Fibroblast of peridontal ligament (primary cell): ENCODE measurements around the gene RAC2.

Experiments used
- DNase-seq: peaks from one replicate; pipeline ENCODE4 v3.0.0-alpha.2; 2010; ENCODE audit errors: extremely low read depth

Gene RAC2

DNA sequence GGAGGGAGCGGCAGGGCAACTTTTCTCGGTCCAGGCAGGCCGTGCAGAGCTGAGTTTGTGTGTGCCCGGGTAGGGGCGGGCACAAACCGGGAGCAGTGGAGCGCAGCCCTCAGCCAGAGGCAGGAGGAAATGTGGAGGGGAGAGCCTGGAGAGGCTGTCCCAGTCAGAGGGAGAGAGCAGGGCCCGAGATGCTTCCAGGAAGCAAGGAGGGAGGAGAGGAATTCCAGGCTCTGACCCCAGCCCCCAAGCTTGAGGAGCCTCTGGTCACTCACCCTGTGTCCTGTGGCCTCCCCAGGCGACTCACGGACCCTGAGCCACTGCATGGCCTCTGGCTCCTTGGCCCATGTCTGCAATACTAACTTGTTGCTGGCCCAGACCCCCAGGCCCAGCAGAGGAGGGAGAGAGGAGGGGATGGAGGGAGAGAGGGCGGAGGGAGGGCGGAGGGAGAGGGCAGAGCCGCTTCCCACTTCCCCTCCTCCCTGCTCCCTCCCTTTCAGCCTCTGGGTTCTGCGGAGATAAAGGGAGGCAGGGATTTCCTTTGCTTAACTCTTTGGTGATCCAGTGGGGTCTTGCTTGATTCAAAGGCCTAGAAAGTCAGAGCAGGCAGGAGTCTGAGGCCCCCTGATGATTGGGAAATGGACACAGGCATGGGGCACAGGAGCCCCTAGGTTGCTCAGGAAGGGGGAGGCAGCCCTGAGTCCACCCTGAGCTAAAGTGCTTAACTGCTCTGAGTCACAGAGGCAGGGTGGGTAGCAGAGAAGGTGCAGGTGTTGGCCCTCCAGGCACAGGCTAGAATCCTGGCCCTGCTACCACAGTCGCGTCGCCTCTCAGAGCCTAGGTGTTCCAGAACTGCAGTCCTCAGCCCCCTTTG, 55.9 kb downstream of the RAC2 start, which contains the start of gene C1QTNF6:
Gene C1QTNF6, minus strand, starts transcription at position 357 of the 871 bp plus-strand sequence. Its CDS starts 34 bp downstream, at position 323.
- DNase-seq = peak; percentile 43

DNA sequence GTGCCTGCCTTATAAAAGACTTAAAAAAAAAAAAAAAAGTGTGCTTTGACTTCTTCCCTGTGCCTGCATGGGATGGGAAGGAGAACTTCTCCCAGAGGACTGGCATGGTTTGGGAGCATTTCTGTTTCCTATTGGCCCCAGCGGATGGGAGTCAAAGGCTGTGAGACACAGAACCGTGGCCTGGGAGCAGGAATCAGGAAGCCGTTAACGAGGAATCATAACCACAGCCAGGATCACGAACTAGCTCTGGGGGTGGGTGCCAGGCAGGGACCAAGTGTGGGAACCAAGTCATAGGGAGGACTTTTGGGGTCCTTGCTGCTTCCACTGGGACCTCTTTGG, 56.5 kb downstream of the RAC2 start:
- DNase-seq = peak; percentile 36

DNA sequence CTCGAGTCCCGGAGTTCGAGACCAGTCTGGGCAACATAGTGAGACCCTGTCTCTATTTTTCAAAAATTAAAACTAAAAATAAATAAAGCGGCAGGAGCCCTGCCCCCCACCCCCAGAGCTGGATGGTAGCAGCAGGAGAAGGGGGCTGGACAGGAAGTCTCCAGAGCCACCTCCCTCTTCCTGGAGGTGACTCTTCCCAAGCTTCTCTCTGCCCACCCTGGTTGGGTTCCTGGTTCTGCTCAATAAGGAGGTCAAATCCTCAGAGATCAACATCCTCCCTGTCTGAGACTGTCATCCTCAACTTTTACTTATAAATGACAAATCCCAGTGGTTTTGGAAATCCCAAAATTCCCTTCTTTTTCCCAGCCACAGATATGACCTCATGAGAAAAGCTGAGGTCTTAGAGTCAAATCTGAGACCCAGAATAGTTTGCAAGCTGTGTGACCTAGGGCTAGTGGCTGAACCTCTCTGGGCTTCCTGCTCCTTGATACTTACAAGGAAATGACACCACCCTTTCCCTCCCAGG, 57.0 kb downstream of the RAC2 start:
- no peak for DNase-seq

DNA sequence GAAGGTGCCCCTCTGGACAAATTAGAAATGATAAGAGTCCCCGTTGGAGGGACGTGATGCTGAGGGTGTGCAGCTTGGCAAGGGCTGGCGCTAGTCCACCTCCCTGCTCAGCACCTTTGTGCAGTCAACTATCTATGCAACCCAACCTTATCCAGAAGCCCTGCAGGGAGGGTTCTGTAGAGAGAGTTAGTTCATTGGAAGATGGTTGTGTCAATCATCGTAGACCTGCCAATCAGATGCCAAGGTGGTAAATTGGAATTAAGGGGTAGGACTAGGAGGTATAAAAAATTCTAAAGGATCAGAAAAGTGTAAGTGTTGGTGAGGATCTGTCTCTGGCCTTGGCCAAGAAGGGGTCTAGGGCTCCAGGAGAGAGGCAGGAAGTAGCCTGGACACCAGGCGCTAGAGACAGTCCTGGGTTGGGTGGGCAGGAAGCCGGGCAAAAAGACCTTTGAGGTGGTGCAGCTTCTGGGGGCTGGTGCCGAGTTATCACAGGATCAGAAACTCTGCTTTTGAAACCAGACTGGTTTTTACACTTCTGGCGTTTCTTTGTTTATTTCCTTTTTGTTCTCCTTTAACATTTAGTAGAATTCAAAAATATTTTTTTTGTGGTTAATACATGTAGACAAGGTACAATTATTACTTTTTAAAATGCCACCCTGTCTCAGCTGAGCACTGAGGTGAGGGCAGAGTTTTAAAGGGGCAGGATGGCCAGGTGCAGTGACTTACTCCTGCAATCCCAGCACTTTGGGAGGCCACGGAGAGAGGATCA, 57.7 kb downstream of the RAC2 start:
- peak; percentile 91 for DNase-seq

DNA sequence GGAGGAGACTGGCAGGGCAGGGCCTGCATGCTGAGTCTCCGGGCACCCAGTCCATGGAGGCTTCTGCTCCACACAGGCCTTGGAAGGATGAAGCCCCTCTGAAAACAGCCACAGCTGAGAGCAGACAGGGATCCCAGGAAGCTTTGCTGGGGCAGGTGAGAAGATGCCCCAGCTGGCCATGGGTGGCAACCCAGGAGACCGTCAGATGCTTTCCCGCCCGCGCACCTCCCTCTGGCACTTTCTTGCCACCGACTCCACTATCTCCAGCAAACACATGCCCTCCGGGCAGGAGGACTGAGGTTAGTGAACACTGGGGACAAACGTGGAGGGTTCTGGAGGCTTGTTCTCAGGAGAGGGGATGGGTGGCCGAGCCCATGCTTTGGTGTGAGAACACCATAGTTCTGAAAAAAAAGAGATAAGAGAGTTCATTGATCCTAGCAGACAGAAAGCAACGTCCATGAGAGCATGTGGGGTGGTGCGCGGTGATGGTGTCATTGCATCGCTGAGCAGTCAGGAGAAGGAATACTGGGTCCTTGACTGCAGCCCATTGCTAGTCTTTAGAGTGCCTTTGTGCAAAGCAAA, 58.3 kb downstream of the RAC2 start:
- no peak for DNase-seq

DNA sequence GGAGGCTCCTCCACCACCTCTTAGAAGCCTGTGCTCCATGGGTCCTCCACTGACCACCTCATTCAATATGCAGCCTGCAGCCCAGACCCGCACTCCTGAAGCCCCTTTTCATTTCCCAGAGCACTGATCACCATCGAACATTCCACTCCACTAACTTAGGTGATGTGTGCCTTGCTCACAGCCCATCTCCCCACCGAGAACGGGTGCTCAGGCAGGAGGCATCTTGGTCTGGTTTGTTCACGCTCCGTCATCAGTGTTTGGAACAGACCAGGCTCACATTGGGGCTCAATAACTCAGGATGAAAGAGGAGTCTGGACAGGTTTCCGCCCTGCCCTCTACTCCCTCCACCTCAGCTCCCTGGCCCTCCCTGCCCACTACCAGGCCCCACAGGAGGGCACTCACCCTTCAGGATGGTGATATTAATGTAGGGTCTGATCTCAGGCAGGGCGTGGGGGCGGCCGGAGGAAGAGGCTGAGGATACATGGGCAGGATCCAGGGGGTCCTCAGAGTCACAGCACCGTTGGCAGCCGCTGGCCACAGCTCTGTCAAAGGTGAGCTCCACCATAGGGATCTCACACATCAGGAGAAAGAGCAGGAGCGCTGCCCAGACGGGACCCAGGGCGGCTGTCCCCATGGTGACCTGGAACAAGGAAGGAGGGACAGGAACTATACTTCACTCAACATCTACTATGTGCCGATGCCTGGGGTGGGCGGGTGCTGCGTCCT, 59.1 kb downstream of the RAC2 start:
- no peak for DNase-seq

DNA sequence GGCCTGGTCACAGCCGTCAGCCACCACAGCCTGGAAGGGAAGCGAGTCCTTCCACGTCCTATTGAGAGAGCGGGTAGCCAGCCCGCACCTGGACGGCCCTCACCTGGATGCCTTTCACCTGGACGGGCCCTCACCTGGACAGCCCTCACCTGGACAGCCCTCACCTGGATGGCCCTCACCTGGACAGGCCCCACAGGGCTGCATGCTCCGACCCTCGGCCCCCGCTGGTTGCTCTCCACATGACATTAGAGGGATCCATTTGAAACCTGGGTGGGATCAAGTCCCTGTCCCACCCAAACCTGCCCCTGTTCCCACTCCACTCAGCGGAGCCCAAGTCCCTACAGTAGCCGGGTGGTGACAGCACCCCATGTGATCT, 59.7 kb downstream of the RAC2 start:
- DNase-seq = no peak

DNA sequence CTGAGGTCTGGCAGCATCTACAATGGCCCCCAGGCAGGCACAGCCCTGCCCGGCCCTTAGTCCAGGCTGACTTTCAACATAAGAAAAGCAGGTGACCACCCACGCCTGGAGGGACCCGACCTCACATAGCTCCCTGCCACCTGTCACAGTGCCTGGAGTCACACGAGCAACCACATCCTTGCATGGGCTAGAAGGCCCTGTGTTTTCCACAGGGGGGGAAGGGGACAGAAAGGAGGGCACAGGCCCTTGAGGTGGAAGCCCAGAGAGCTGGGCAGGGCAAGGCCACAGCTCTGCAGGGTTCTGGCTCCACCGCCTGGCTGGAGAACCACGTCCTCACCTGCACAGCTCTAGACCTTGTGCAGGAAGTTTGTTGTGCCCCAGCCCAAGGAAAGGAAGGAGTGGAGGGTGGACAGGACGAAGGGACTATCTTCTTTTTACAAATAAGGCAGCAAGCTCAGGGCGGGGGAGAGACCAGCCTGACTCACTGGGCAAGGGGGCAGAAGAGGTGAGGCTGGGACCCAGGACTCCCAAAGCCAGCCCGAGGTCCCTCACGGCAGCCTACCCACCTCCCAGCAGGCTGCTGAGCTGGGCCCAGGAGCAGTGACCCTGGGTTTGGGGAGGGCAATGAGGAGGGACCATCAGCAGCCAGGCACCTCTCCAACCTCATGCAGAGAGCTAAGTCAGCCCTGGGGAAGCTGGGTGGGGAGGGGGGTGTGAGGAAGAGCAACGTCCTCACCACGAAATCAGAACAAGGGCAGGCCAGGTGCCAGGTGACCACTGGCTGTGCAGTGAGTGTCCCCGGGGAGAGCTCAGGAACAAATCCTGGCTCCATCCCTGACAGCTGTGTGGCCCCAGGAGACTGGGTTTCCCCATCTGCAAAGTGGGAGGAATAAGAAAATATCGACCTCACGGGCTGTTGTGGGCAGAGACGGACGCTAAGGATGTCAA, 60.4 kb downstream of the RAC2 start:
- no peak for DNase-seq

DNA sequence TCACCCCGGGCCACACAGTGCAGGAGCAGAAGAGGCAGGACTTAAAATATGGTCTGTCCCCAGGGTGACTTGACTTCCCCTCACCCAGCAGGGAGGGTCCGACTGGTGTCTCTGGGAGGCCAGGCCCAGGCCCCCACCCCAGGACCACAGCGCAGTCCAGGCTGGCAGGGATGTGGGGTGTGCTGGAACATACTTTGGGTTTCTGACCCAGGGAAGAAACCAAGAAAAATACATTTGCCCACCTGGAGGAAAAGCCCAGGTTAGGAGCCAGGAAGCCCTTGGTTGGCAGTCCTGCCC, 61.2 kb downstream of the RAC2 start:
- DNase-seq = no peak

DNA sequence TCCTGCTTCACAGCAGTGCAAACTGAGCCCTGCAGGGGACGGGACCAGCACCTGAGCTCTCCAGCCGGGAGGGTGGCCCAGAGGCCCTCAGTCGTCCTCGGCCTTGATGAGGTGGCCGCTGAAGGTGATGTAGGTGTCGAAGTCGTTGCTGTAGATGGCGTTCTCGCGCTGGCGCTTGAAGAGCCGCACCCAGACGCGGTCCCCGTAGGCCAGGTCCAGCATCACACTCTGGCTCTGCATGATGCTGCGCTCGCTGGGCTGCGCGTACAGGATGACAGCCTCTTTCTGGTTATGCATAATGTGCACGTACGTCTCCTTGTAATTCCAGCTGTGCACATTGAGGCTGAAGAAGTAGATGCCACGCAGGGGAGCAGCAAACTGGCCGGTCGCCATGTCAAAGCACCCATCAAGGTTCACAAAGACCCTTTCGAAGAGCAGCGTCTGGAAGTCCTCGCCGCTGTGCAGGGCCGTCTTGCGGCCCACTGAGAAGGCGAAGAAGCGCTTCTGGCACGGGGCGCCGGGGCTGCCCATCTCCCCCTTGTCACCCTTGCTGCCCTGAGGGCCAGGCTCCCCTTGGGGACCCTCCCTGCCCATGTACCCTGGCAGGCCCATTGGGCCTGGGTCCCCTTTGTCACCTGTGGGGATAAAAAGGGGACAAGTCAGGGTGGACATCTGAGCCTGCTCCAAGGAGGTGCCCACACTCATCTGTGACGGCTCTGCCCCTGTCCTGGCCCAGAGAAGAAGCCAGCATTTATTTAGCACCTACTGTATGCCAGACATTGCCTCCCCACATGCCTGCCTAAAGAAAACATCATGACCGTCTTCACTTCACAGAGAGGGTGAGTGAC, 61.7 kb downstream of the RAC2 start:
- DNase-seq = no peak

DNA sequence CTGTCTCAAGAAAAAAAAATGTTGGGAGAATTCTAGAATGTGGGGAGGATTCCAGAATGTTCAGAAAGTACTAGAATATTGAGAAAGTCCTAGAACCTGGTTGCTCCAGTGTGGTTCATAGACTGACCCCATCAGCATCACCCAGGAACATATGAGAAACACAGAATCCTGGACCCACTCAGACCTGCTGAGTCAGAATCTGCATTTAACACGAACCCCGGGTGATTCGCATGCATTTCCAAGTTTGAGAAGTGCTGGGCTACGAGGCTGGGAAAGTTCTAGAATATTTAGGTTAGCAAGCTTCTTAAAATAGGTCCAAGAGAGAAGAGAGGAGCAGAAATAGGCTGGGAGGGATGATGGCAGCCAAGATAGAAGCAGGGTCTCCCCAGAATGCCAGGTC, 62.4 kb downstream of the RAC2 start:
- DNase-seq = no peak

DNA sequence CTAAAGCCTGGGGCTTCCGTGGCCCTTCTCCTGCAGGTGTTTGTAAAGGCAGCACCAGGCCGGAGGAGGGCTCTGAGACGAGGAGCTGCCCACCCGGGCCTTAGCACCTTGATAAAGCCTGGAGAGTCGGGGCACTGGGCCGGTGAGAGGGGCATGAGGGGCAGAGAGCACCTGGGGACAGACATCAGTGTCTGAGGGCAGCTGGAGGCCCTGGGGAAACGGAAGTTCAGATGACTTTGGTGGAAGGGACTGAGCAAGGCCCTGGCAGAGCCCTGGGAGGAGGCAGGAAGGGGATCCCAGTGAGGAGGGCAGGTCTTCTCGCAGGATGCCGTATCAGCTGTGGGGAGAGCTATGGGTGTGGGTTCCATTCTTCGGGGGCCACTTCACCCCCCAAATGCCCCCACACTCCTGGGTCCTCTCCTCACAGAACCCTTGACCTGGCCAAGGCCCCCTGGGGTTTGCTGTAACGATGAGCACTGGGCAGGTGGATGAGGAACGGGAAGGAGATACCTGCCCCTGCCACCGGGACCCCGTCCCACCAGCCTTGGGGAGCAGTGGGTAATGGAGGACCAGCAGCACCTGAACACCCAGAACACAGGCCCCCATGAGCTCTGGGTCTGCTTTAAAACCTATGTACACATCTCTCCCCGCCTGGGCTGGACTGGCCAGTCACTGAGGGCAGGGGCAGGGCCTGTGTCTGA, 63.4 kb downstream of the RAC2 start:
- DNase-seq = no peak

DNA sequence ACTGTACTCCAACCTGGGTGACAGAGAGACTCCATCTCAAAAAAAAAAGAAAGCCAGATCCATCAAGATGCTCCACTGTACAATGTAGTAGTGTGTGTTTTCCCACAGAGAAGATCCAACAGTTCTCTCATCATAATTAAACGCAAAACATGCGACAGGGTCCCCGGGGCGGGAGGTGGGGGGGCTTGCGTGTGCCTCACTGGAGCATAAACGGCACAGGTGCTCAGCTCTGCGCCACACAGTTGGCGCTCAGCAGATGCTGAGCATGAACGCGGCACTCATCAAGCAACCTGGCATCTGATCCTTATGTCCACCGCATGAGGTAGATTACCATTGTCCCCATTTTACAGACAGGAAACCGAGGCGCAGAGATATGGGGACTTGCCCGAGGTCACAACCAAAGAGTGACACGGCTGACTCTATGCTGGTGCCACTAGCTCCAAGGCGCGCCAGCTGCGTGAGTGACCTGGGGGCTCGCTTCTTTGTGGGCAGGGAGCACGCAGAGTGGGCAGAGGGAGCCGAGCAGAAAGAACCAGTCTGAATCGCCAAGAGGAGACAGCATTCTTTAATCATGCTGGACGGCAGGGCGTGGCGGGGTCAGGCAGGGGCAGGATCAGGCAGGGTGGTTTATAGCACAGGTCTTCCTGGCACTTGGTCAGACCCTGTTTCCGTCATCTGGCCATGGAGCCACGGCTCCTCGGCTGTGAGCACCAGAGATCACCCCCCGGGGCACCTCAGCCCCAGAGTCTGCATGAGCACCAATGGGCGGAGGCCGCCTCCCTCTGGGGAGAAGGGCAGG, 64.2 kb downstream of the RAC2 start:
- no peak for DNase-seq

DNA sequence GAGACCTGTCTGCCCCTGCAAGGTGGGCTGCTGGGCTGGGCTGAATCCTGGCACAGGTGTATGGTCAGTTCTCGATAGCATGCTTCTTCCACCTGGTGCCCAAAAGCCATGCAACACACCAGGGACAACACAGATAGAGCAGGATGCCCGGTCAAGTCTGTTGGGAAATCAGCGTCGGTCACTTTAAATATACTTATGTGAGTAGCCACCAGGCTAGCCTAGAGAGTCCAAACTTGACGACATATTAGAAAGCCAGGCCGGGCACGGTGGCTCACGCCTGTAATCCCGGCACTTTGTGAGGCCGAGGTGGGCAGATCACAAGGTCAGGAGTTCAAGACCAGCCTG, 65.0 kb downstream of the RAC2 start:
- no peak for DNase-seq

DNA sequence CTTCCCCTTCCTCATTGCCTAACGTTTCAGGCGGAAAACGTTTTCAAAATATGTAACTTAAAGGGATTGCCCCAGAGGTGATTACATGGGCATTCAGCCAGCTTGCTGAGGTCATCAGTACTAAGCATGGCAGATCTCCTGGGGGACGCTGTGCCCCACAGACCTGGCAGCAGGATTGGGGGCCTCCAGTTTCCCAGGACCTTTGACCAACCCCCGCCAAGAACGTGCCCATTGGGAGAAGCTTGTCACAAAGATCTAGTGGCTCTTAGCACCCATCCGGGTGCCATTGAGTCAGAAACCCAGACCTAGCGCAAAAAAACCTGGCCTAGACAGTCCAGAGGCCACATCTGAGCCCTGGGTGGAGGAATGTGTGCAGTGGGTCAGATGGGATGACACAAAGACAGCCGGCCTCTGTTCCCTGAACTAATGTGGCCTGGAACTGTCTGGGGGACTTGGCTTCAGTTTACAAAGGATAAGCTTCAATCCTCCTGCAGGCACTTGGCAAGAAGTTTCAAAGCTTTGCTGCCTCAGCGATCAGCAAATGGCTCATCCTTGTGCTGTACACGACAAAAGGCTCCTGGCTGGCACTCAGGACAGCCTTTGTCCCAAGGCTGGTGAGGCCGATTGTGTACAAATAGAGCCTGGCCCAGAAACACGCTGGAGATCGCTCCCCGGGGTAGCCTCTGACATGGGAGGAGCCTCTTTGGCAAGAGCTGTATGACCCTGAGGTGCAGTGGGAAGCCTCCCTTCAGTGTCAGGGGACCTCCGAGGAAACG, 65.5 kb downstream of the RAC2 start:
- DNase-seq = peak; percentile 35

DNA sequence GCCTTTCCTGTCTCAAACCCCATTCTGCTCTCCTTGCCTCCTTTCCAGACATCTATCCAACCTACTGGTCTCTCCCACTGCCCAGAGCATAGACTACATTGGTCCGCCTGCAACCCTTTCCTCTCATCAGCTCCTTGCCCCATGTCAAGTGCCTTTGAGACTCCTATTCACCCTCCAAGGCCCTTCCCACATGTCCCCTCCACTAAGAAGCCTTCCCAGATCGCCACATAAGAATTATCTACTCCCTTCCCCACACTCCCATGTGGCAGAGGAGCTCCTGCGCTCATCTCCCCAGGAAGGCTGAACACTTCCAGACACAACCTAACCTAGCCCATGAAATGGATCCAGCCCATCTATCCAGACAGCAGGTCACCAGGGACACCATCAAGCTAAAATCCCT, 66.3 kb downstream of the RAC2 start:
- DNase-seq = no peak

DNA sequence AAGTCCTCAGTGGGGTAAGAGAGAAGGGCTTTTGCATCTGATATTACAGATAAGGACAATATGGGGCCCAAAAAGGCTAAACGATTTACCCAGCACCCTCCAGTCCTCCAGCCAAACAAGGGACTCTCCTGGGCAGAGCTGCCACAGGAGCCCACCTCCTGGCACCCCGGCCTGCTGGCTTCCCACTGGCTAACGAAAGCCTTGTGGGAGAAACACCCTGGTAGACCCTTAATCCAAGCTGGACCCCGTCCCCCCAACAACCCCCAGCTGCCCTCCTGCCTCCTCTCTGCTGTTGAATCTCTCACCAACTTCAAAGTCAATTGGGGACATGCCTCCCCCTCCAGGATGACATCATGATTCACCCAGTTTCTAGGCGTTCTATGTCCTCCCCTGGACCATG, 66.8 kb downstream of the RAC2 start:
- DNase-seq = no peak
